PC-9 (cell line): ENCODE results near the gene RAB42. TPM values are rescaled to one million over a fixed set of nuclear protein-coding genes. Genes with fewer than 3 reads are reported as not detected.

Source experiments
- BruUV-seq: library from RNA; stranded (reverse); fragments of 400-500 nt; replicated peaks from 2 replicates; lab custom pipeline; 2021; lab: Mats Ljungman, UMichigan
- CTCF ChIA-PET: fragments of 300-600 bp; sonication (Branson Sonifier 250); formaldehyde crosslinking; loops from one replicate; lab custom pipeline; 2022; ENCODE audit warnings: antibody characterized with exemption; lab: Charles Lee
- POLR2A ChIA-PET: fragments of 300-600 bp; sonication (Branson Sonifier 250); formaldehyde crosslinking; loops from one replicate; lab custom pipeline; 2022; ENCODE audit warnings: antibody characterized with exemption; ENCODE audit not compliant: unreplicated experiment; lab: Charles Lee
- DNase-seq, 2 experiments: peaks; one replicate each; pipeline versions ENCODE4 v3.0.0 to v3.0.0-alpha.2; 2015 to 2022; ENCODE audit warnings: mixed read lengths in 1 of 2
- H2AFZ ChIP-seq: fragments of 200-600 bp; sonication (generic); 2 replicates; pipeline ENCODE4 v1.8.1; 2017; ENCODE audit warnings: antibody characterized with exemption
- H3F3A ChIP-seq: fragments of 200-600 bp; sonication (generic); 2 replicates; pipeline ENCODE4 v1.8.1; 2017; ENCODE audit warnings: antibody characterized with exemption, mild to moderate bottlenecking, low read depth; ENCODE audit not compliant: insufficient read depth
- H3K27ac ChIP-seq: fragments of 200-600 bp; sonication (generic); 2 replicates; pipeline ENCODE4 v1.6.1; 2016; ENCODE audit warnings: mixed run types
- H3K27me3 ChIP-seq: fragments of 200-600 bp; sonication (generic); 2 replicates; pipeline ENCODE4 v1.6.1; 2016; ENCODE audit warnings: low read depth, mixed run types; ENCODE audit not compliant: insufficient read depth
- H3K36me3 ChIP-seq: fragments of 200-600 bp; sonication (generic); 2 replicates; pipeline ENCODE4 v1.6.1; 2016; ENCODE audit warnings: low read depth, mixed run types
- H3K4me1 ChIP-seq: fragments of 200-600 bp; sonication (generic); replicated peaks from 2 replicates; pipeline ENCODE4 v1.6.1; 2016; ENCODE audit warnings: mixed run types; ENCODE audit not compliant: insufficient read depth
- H3K4me2 ChIP-seq: fragments of 200-600 bp; sonication (generic); 2 replicates; pipeline ENCODE4 v1.6.1; 2017; ENCODE audit warnings: mixed run types
- H3K4me3 ChIP-seq: fragments of 200-600 bp; sonication (generic); 2 replicates; pipeline ENCODE4 v1.6.1; 2016; ENCODE audit warnings: mixed run types
- H3K79me2 ChIP-seq: fragments of 200-600 bp; sonication (generic); 2 replicates; pipeline ENCODE4 v1.6.1; 2017; ENCODE audit warnings: low read depth, mixed run types
- H3K9me2 ChIP-seq: fragments of 200-600 bp; sonication (generic); 2 replicates; pipeline ENCODE4 v1.8.1; 2017; ENCODE audit warnings: mild to moderate bottlenecking; ENCODE audit not compliant: insufficient read depth
- H3K9me3 ChIP-seq: fragments of 200-600 bp; sonication (generic); 2 replicates; pipeline ENCODE4 v1.8.1; 2016; ENCODE audit warnings: low read depth; ENCODE audit not compliant: insufficient read depth
- H4K20me1 ChIP-seq: fragments of 200-600 bp; sonication (generic); 2 replicates; pipeline ENCODE4 v1.8.1; 2017; ENCODE audit not compliant: insufficient read depth
- EZH2 ChIP-seq: fragments of 200-600 bp; sonication (generic); IDR thresholded peaks from 2 replicates; pipeline ENCODE4 v1.8.0; 2017; ENCODE audit warnings: antibody characterized with exemption, low read depth
- intact Hi-C: fragments of 100-400 bp; cut with micrococcal nuclease; formaldehyde crosslinking; loops from one replicate; pipeline ENCODE4 v1.10.0; 2022; ENCODE audit not compliant: unreplicated experiment
- total RNA-seq: library from RNA; stranded (reverse); gene quantifications from 2 replicates; pipeline ENCODE4 v1.2.3, GENCODE V29; 2021
- TF ChIP-seq, protein P1 (sequence below): fragments of 200-600 bp; sonication (generic); conservative IDR thresholded peaks from 2 replicates; pipeline ENCODE4 v1.6.1; 2017; ENCODE audit warnings: mixed run types, antibody characterized with exemption, mild to moderate bottlenecking, moderate library complexity

Gene RAB42
- total RNA-seq, 1 experiment from 2014 or later: 7.6 TPM

- Histone ChIP-seq H2AFZ (no peak overlapping the region), H3K4me3 (no peak overlapping the region), H3K9me3 (no peaks in the 10 kb centered on the region), H3K9me2 (no peaks in the 10 kb centered on the region), H3F3A (no peaks in the 10 kb centered on the region), H3K79me2 (no peaks in the 10 kb centered on the region), H3K4me2 (no peak overlapping the region), H3K27ac (no peak overlapping the region), H3K27me3 (no peaks in the 10 kb centered on the region), H4K20me1 (no peaks in the 10 kb centered on the region), H3K4me1 (no peaks in the 10 kb centered on the region), H3K36me3 (no peaks in the 10 kb centered on the region)
- TF ChIP-seq, protein P1, sequence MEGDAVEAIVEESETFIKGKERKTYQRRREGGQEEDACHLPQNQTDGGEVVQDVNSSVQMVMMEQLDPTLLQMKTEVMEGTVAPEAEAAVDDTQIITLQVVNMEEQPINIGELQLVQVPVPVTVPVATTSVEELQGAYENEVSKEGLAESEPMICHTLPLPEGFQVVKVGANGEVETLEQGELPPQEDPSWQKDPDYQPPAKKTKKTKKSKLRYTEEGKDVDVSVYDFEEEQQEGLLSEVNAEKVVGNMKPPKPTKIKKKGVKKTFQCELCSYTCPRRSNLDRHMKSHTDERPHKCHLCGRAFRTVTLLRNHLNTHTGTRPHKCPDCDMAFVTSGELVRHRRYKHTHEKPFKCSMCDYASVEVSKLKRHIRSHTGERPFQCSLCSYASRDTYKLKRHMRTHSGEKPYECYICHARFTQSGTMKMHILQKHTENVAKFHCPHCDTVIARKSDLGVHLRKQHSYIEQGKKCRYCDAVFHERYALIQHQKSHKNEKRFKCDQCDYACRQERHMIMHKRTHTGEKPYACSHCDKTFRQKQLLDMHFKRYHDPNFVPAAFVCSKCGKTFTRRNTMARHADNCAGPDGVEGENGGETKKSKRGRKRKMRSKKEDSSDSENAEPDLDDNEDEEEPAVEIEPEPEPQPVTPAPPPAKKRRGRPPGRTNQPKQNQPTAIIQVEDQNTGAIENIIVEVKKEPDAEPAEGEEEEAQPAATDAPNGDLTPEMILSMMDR: no peak
- TF ChIP-seq EZH2: no peak
- ChIA-PET POLR2A (no interaction called here), CTCF (no interaction called here)
- intact Hi-C loops: no loop called here
- BruUV-seq: no TSS peak
- no peak for DNase-seq
Observed at GRCh38 chr1:28564310-28564709, 27.8 kb upstream of the RAB42 start.

DNA sequence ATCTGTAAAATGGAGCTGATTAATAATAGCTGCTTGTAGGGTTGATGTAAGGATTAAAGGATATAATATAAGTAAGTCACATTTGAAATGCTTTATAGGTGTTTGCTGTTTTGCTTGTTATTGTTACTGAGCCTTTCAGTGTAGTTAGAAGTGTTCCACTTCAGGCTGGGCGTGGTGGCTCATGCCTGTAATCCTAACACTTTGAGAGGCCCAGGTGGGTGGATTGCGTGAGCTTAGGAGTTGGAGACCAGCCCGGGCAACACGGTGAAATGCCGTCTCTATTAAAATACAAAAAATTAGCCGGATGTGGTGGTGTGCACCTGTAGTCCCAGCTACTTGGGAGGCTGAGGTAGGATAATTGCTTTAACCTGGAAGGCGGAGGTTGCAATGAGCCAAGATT lies 27.0 kb upstream of the RAB42 start:
- H3K27ac ChIP-seq: no peak overlapping the region
- CTCF ChIA-PET: interaction anchor here (0.7 kb wide), 1 partner anchor 12 kb away, joined by 4 read pairs; no protein-coding TSS in a partner anchor
- intact Hi-C loops: no loop called here

GRCh38 chr1:28565726-28566125 lies 26.3 kb upstream of the RAB42 start:
- Histone ChIP-seq H3K79me2 (no peaks in the 10 kb centered on the region), H3K27ac (no peak overlapping the region), H3K9me2 (no peaks in the 10 kb centered on the region), H2AFZ (no peak overlapping the region), H3K36me3 (no peaks in the 10 kb centered on the region), H4K20me1 (no peaks in the 10 kb centered on the region), H3K27me3 (no peaks in the 10 kb centered on the region), H3K4me1 (no peaks in the 10 kb centered on the region), H3K4me2 (no peak overlapping the region), H3K9me3 (no peaks in the 10 kb centered on the region), H3K4me3 (no peak overlapping the region), H3F3A (no peaks in the 10 kb centered on the region)
- no peak for TF ChIP-seq EZH2
- TF ChIP-seq, protein P1: no peak
- POLR2A ChIA-PET: no interaction called here
- CTCF ChIA-PET: no interaction called here
- intact Hi-C loops: no loop called here
- no peak for DNase-seq
- no TSS peak for BruUV-seq

More for the DNA sequence above, 27.0 kb upstream of the RAB42 start:
- no TSS peak for BruUV-seq
- H2AFZ ChIP-seq: no peak overlapping the region
- H3K4me1 ChIP-seq: no peaks in the 10 kb centered on the region
- no peaks in the 10 kb centered on the region for H3K9me3 ChIP-seq
- POLR2A ChIA-PET: interaction anchor here (0.6 kb wide), 1 partner anchor 81 kb away, joined by 4 read pairs; no protein-coding TSS in a partner anchor
- H3F3A ChIP-seq: no peaks in the 10 kb centered on the region
- no peak overlapping the region for H3K4me3 ChIP-seq
- H3K9me2 ChIP-seq: no peaks in the 10 kb centered on the region
- no peaks in the 10 kb centered on the region for H3K27me3 ChIP-seq
- DNase-seq: no peak
- TF ChIP-seq, protein P1: no peak
- no peak for TF ChIP-seq EZH2
- no peaks in the 10 kb centered on the region for H3K79me2 ChIP-seq
- H3K4me2 ChIP-seq: no peak overlapping the region
- no peaks in the 10 kb centered on the region for H3K36me3 ChIP-seq
- H4K20me1 ChIP-seq: no peaks in the 10 kb centered on the region
